Urothelium cell line (cell line): ENCODE measurements around the gene GALNT7.

Experiments
- DNase-seq: peaks from one replicate; pipeline ENCODE4 v3.0.0; 2011; ENCODE audit warnings: low spot score, mixed read lengths
- FAIRE-seq: peaks from 2 replicates; lab custom pipeline; 2011; peaks lifted over from hg19 to GRCh38; lab: Jason Lieb, UNC

GALNT7 gene

GRCh38 chr4:173333658-173334084, 165.1 kb downstream of the GALNT7 start:
- FAIRE-seq (no peak), DNase-seq (peak; percentile 52)

- FAIRE-seq (peak; percentile 71), DNase-seq (peak; percentile 96)
Measured at GRCh38 chr4:173334085-173334890, 165.7 kb downstream of the GALNT7 start, which contains the start of gene HMGB2. Gene HMGB2 (minus strand): TSS chr4:173334358. CDS start chr4:173333649, 709 bp downstream.

GRCh38 chr4:173334891-173335752, 166.5 kb downstream of the GALNT7 start:
- peak; percentile 91 for DNase-seq
- FAIRE-seq = no peak

- FAIRE-seq (no peak), DNase-seq (no peak)
Measured at GRCh38 chr4:173337463-173337862, 168.9 kb downstream of the GALNT7 start.

- DNase-seq (no peak), FAIRE-seq (no peak)
Measured at GRCh38 chr4:173343832-173344397, 175.3 kb downstream of the GALNT7 start.

- no peak for FAIRE-seq
Measured at GRCh38 chr4:173345648-173346047, 177.0 kb downstream of the GALNT7 start.

GRCh38 chr4:173346074-173346473, 177.5 kb downstream of the GALNT7 start:
- peak; percentile 44 for DNase-seq
- no peak for FAIRE-seq

More at GRCh38 chr4:173345648-173346047, 177.0 kb downstream of the GALNT7 start:
- no peak for DNase-seq

- no peak for FAIRE-seq
Measured at GRCh38 chr4:173347467-173347866, 178.9 kb downstream of the GALNT7 start.

GRCh38 chr4:173357939-173358338, 189.3 kb downstream of the GALNT7 start:
- no peak for DNase-seq
- FAIRE-seq = no peak

More at GRCh38 chr4:173347467-173347866, 178.9 kb downstream of the GALNT7 start:
- no peak for DNase-seq

GRCh38 chr4:173360587-173361221, 192.1 kb downstream of the GALNT7 start:
- DNase-seq (no peak), FAIRE-seq (no peak)

- DNase-seq (no peak), FAIRE-seq (no peak)
Measured at GRCh38 chr4:173362666-173363065, 194.1 kb downstream of the GALNT7 start.

GRCh38 chr4:173365359-173365996, 196.9 kb downstream of the GALNT7 start:
- no peak for FAIRE-seq
- DNase-seq = no peak

- DNase-seq (no peak), FAIRE-seq (no peak)
Measured at GRCh38 chr4:173367285-173367684, 198.7 kb downstream of the GALNT7 start.

- DNase-seq = no peak
- no peak for FAIRE-seq
Measured at GRCh38 chr4:173367946-173368345, 199.3 kb downstream of the GALNT7 start.

- FAIRE-seq = no peak
- DNase-seq = peak; percentile 10
Measured at GRCh38 chr4:173370130-173370476, 201.5 kb downstream of the GALNT7 start.

GRCh38 chr4:173370477-173371291, 202.1 kb downstream of the GALNT7 start, which contains the start of gene SAP30:
Gene SAP30 (plus strand): TSS chr4:173370954. CDS start chr4:173371183, 229 bp downstream.
- DNase-seq (peak; percentile 93), FAIRE-seq (no peak)

GRCh38 chr4:173371292-173372192, 202.9 kb downstream of the GALNT7 start:
- DNase-seq = peak; percentile 45
- FAIRE-seq = no peak
